ENCODE results near the gene SREBF1. TPM values are rescaled to one million over a fixed set of nuclear protein-coding genes. Genes with fewer than 3 reads are reported as not detected.

Gene SREBF1
- total and polyA plus RNA-seq, 10 of the 15 experiments (the other 5 are each of a cell fraction or from before 2014, with no cell fraction given) = 1.4 to 84.6 (median 20.4) TPM

- peak; percentile 88 for TF ChIP-seq RELA (IDR thresholded peaks at IDR 0.05; ENCODE audit: borderline replicate concordance, partially characterized antibody)
- no peak for TF ChIP-seq NKRF (conservative IDR thresholded peaks at IDR 0.05)
- TF ChIP-seq JUND (IDR thresholded peaks at IDR 0.05; ENCODE audit: low read depth, low read length) = peak; percentile 64; the same call in 1 of the 2 replicates
- TF ChIP-seq RFX5 (IDR thresholded peaks at IDR 0.05; ENCODE audit: low read depth, low read length) = no peak
- TF ChIP-seq BCLAF1 (IDR thresholded peaks at IDR 0.05) = no peak
- no peak for TF ChIP-seq ZBTB33 (IDR thresholded peaks at IDR 0.05)
- TF ChIP-seq PAX5 (IDR thresholded peaks at IDR 0.05; ENCODE audit: borderline replicate concordance, low read depth, low read length) = no peak
- peak; percentile 63 for TF ChIP-seq JUNB (IDR thresholded peaks at IDR 0.05)
- no peak for TF ChIP-seq MYB (IDR thresholded peaks at IDR 0.05; ENCODE audit: borderline replicate concordance, low read depth, low read length)
- no peak for TF ChIP-seq BCL11A (IDR thresholded peaks at IDR 0.05; ENCODE audit: low read depth, low read length)
- TF ChIP-seq RUNX3 (IDR thresholded peaks at IDR 0.05; ENCODE audit: low read length) = peak; percentile 65
- no peak for TF ChIP-seq HDAC6 (IDR thresholded peaks at IDR 0.05; ENCODE audit: unreplicated experiment)
- no peak for TF ChIP-seq ZNF274 (IDR thresholded peaks at IDR 0.05; ENCODE audit: insufficient read depth, insufficient read length)
- TF ChIP-seq PAX8 (IDR thresholded peaks at IDR 0.05) = no peak
- TF ChIP-seq SMAD1 (IDR thresholded peaks at IDR 0.05; ENCODE audit: low read depth, partially characterized antibody) = peak; percentile 72
- peak; percentile 51; the same call in 1 of the 2 replicates for TF ChIP-seq DPF2 (IDR thresholded peaks at IDR 0.05)
- no peak for TF ChIP-seq POLR2AphosphoS2 (IDR thresholded peaks at IDR 0.05; ENCODE audit: low read depth, low read length)
- TF ChIP-seq TARDBP (IDR thresholded peaks at IDR 0.05; ENCODE audit: borderline replicate concordance) = no peak
- no peak for TF ChIP-seq SUPT20H (IDR thresholded peaks at IDR 0.05; ENCODE audit: borderline replicate concordance, control insufficient read depth, low read depth, low read length)
- peak; percentile 23; the same call in 1 of the 2 replicates for TF ChIP-seq CREM (IDR thresholded peaks at IDR 0.05; ENCODE audit: low read depth)
- no peak for TF ChIP-seq CEBPB (IDR thresholded peaks at IDR 0.05; ENCODE audit: borderline replicate concordance in 1 of 2, low read depth in 2 of 2, low read length in 2 of 2)
- TF ChIP-seq NFYA (IDR thresholded peaks at IDR 0.05; ENCODE audit: borderline replicate concordance, low read depth, low read length) = no peak
- no peak for TF ChIP-seq PKNOX1 (IDR thresholded peaks at IDR 0.05)
- no peak for TF ChIP-seq SUZ12 (IDR thresholded peaks at IDR 0.05; ENCODE audit: unreplicated experiment)
- no peak for TF ChIP-seq ZNF622 (IDR thresholded peaks at IDR 0.05)
- TF ChIP-seq TCF12 (IDR thresholded peaks at IDR 0.05; ENCODE audit: low read depth, low read length) = no peak
Observed at GRCh38 chr17:17819561-17819995, 17.2 kb downstream of the SREBF1 start (continued).

Measured in GM12878 (cell line).